Parathyroid adenoma (tissue), 2 donors: ENCODE measurements around the gene FREM2.

Source experiments
- H2AFZ ChIP-seq: fragments of 300-600 bp; sonication (generic); one replicate; pipeline ENCODE4 v1.7.0; 2017; ENCODE audit warnings: antibody characterized with exemption, mild to moderate bottlenecking
- H3K27ac ChIP-seq: fragments of 300-600 bp; sonication (generic); one replicate; pipeline ENCODE4 v1.7.0; 2017
- H3K27me3 ChIP-seq: fragments of 300-600 bp; sonication (generic); one replicate; pipeline ENCODE4 v1.7.0; 2017; ENCODE audit warnings: low read length; ENCODE audit not compliant: control insufficient read depth, insufficient read depth
- H3K36me3 ChIP-seq: fragments of 300-600 bp; sonication (generic); one replicate; pipeline ENCODE4 v1.7.0; 2017; ENCODE audit warnings: low read length; ENCODE audit not compliant: control insufficient read depth, insufficient read depth
- H3K4me1 ChIP-seq: fragments of 300-600 bp; sonication (generic); one replicate; pipeline ENCODE4 v1.7.0; 2017; ENCODE audit warnings: control low read depth
- H3K4me2 ChIP-seq: fragments of 300-600 bp; sonication (generic); one replicate; pipeline ENCODE4 v1.7.0; 2017; ENCODE audit warnings: low read length
- H3K4me3 ChIP-seq: fragments of 300-600 bp; sonication (generic); one replicate; pipeline ENCODE4 v1.7.0; 2017; ENCODE audit warnings: low read depth, low read length
- H3K79me2 ChIP-seq: fragments of 300-600 bp; sonication (generic); one replicate; pipeline ENCODE4 v1.7.0; 2017; ENCODE audit warnings: control low read depth
- H3K9ac ChIP-seq: fragments of 300-600 bp; sonication (generic); one replicate; pipeline ENCODE4 v1.7.0; 2017; ENCODE audit warnings: mild to moderate bottlenecking
- H3K9me3 ChIP-seq: fragments of 300-600 bp; sonication (generic); one replicate; pipeline ENCODE4 v1.7.0; 2017; ENCODE audit warnings: low read length; ENCODE audit not compliant: control insufficient read depth
- CTCF ChIP-seq: fragments of 300-600 bp; sonication (generic); IDR thresholded peaks from one replicate; pipeline ENCODE4 v1.7.0; 2017; ENCODE audit warnings: antibody characterized with exemption, mild to moderate bottlenecking
- donor health status: primary hyperparathyroidism.

The FREM2 gene

GRCh38 chr13:38763446-38764381, 76.8 kb downstream of the FREM2 start:
- H2AFZ ChIP-seq: no peak overlapping the region
- H3K36me3 ChIP-seq: no peaks in the 10 kb centered on the region
- no peak for TF ChIP-seq CTCF
- H3K9ac ChIP-seq: no peak overlapping the region
- no peak overlapping the region for H3K4me2 ChIP-seq
- no peaks in the 10 kb centered on the region for H3K27me3 ChIP-seq
- no peak overlapping the region for H3K4me3 ChIP-seq
- no peaks in the 10 kb centered on the region for H3K4me1 ChIP-seq
- H3K9me3 ChIP-seq: no peaks in the 10 kb centered on the region
- no peak overlapping the region for H3K27ac ChIP-seq
- H3K79me2 ChIP-seq: no peaks in the 10 kb centered on the region

- H3K36me3 ChIP-seq: no peaks in the 10 kb centered on the region
- H2AFZ ChIP-seq: no peak overlapping the region
- H3K4me3 ChIP-seq: no peak overlapping the region
- no peak overlapping the region for H3K4me2 ChIP-seq
- no peaks in the 10 kb centered on the region for H3K4me1 ChIP-seq
- no peak for TF ChIP-seq CTCF
- no peaks in the 10 kb centered on the region for H3K79me2 ChIP-seq
- H3K9ac ChIP-seq: no peak overlapping the region
- H3K27ac ChIP-seq: no peak overlapping the region
- H3K27me3 ChIP-seq: no peaks in the 10 kb centered on the region
- no peaks in the 10 kb centered on the region for H3K9me3 ChIP-seq
Observed at GRCh38 chr13:38766799-38767198, 79.9 kb downstream of the FREM2 start.

GRCh38 chr13:38767506-38768265, 80.8 kb downstream of the FREM2 start:
- Histone ChIP-seq H3K27ac (no peak overlapping the region), H3K27me3 (no peaks in the 10 kb centered on the region), H3K36me3 (no peaks in the 10 kb centered on the region), H3K4me3 (no peak overlapping the region), H3K4me1 (no peaks in the 10 kb centered on the region), H3K9me3 (no peaks in the 10 kb centered on the region), H3K9ac (no peak overlapping the region), H2AFZ (no peak overlapping the region), H3K79me2 (no peaks in the 10 kb centered on the region), H3K4me2 (no peak overlapping the region)
- no peak for TF ChIP-seq CTCF

GRCh38 chr13:38769526-38769925, 82.6 kb downstream of the FREM2 start:
- Histone ChIP-seq H3K27ac (no peak overlapping the region), H3K36me3 (no peaks in the 10 kb centered on the region), H3K4me3 (no peak overlapping the region), H2AFZ (no peak overlapping the region), H3K9me3 (no peaks in the 10 kb centered on the region), H3K4me2 (no peak overlapping the region), H3K79me2 (no peaks in the 10 kb centered on the region), H3K4me1 (no peaks in the 10 kb centered on the region), H3K9ac (no peak overlapping the region), H3K27me3 (no peaks in the 10 kb centered on the region)
- no peak for TF ChIP-seq CTCF
